Bone marrow (tissue), 2 donors: ENCODE results near the gene FAM186B.
A peak's percentile ranks its signal among the peaks of the same experiment; 100 is the strongest.

Source experiments
- DNase-seq, 2 donors: peaks; one replicate each; lab custom pipeline; 2025; lab: John Stamatoyannopoulos, UW

FAM186B gene

DNA sequence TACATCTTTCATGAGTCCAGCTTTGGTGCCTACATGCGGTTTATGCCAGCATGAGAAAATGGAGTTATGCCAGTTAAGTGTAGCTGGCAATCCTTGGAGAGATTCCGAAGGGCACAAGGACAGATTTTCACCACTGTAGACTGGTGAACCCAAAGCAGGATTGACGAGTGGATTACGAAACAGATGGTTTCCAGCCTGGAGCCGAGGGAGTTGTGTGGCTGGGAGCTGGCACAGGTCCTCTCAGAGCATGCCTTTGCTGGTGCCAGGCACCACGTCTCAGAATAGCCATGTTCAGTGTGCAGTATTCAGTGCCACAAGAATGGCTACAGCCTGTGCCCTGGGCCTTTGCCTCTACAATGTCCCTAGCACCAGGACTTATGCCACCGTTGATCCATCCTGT lies 53.4 kb downstream of the FAM186B start:
- DNase-seq: no peak

DNA sequence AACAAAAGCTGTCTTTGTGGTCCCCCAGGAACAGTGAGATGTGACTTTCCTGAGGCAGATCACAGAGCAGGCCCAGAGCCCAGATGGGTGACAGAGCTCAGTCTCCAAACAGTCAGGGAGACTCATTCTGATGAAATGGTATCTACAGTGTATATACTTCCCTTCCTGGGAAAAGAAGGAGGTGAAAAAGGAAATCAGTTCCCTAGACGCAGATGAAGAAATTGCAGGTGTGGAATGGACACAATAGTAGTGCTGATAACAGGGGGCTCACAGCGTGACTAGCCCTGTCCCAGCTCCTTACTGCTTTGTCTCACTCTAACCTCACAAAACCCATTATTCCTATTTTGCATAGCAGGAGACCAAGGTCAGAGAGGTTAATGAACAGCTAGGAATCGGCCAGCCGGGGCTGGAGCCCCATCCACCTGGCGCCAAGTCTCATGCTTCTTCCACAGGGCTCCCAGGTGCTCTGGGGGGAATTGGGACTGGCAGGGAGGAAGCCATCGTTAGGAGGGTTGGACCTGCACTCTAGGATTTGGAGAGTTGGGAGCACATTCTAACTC lies 54.7 kb downstream of the FAM186B start:
- no peak for DNase-seq

DNA sequence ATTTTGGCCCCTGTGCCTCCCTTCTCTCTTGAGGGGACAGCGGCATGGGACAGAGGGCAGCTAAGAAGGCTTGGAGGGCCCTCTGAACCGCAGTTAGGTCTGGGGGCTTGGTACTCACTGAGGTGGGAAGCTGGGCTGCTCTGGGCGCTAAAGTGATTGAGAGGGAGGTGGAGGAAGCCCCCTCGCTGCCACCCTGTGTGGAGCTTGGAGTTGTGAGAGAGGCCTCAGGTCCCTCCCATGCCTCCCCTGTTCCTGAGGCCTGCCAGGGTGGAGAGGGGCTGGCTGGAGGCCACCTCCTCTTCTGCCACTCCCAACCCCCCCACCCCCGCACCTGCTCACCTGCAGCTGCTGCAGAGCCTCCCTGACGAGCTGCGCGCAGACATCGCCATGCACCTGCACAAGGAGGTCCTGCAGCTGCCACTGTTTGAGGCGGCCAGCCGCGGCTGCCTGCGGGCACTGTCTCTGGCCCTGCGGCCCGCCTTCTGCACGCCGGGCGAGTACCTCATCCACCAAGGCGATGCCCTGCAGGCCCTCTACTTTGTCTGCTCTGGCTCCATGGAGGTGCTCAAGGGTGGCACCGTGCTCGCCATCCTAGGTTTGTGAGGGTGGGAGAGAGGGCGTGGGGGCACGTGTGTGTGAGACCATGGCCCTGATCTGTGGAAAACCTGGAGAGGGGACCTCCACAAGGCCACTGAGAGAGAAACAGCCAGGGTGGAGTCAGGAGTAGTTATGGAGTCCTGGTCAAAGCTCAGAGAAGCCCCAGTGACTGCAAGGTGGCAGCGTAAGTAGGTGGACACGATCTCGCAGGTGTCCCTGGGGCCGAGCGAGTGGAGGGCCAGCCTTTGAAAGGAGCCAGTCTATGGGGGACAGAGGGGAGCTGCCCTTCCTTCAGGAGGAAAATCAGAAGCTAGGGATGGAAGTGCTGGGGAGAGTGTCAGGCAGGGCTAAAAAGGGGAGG lies 55.4 kb downstream of the FAM186B start:
- no peak for DNase-seq

DNA sequence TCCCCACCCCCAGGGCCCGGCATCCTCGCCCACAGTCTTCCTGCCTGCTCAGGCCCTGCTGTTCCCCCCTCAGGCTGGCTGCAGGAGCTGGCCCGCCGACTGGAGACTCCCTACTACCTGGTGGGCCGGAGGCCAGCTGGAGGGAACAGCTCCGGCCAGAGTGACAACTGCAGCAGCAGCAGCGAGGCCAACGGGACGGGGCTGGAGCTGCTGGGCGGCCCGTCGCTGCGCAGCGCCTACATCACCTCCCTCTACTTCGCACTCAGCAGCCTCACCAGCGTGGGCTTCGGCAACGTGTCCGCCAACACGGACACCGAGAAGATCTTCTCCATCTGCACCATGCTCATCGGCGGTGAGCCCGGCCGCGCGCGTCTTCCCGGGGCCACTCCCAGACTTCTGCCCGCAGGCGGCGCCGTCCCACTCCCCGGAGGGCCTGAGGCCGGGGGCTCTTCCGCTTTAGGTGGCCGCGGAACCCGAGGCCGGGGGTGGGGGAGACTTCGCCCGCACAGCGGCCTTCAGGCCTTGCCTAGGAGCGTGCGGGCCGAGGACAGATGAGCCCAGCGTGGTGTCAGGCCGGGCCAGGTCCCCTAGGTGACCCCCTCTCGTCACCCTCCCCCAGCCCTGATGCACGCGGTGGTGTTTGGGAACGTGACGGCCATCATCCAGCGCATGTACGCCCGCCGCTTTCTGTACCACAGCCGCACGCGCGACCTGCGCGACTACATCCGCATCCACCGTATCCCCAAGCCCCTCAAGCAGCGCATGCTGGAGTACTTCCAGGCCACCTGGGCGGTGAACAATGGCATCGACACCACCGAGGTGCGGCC lies 56.4 kb downstream of the FAM186B start:
- no peak for DNase-seq

DNA sequence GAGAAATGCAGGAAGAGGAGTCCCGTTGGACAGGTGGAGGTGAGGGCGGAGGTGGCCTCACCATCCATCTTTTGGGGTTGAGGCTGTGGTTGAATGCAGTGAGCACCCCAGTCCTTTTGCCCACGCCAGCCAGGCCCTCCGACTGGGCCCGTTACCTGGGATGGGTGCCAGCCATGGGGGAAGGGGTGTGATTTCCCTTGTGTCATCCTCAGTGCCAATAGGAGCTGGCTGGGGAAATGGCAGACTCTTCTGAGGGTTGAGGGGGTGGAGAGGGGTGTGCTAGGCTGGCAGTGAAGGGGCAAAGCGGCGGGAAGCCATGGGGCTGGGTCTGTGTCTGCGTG lies 57.0 kb downstream of the FAM186B start:
- DNase-seq: no peak

DNA sequence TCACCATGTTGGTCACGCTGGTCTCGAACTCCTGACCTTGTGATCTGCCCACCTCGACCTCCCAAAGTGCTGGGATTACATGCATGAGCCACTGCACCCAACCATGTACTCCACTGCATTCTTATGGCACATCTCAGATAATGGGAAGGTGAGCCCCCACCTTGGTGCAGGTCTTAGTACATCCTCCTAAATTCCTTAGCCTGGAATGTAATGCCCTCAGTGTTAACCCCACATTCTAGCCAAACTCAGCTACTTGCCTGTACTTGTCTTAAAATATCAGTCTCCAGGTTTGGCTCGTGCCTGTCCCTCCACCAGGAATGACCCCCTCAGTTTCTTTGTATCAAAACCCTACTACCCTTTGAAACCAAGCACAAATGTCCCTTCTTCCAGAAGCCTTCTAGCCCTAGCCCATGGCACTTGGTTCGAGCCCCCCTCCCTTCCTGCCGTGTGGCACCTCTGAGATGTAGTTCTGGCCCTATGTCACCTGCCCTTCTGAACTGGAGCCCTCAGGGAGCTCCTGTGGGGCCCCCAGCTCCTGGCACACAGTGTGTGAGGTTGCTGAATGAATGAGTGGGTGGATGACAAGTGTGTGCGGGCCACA lies 58.2 kb downstream of the FAM186B start:
- DNase-seq: no peak

DNA sequence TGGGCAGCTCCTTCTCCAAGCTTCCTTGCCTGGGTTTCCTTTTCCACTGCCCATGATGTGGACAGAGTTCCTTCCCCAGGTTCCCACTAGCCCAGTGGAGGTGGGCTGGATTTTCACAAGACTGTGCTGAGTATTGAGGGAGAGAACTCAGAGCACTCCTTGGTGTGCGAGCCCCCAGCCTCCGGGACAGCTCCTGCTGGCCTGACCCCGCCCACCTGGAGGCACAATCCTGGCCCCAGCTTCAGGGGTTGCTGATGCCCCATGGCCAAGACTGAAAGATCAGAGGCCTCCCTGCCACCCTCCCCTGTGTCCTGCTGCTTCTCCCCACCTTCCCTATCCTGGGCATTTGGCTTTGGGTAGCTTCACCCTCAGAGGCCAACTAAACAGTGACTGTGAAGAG lies 59.0 kb downstream of the FAM186B start:
- DNase-seq: no peak

DNA sequence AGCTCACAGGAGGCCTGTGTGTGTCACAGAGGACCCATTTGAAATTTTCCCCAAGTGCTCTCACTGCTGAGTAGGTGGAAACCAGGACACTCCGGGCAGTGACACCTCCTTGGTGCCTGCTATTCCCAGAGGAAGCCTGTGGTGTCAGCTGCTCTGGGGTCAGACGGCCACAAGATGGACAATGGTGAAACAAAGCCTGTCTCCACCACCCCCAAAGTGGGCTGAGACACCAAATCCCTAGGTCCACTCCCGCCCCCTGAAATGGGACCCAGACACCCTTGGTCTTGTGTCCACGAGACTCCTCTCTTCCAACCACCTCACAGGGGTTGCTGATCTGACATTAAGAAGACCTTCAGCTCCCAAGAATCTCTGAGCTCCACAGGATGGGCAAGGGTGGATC lies 59.6 kb downstream of the FAM186B start:
- no peak for DNase-seq

DNA sequence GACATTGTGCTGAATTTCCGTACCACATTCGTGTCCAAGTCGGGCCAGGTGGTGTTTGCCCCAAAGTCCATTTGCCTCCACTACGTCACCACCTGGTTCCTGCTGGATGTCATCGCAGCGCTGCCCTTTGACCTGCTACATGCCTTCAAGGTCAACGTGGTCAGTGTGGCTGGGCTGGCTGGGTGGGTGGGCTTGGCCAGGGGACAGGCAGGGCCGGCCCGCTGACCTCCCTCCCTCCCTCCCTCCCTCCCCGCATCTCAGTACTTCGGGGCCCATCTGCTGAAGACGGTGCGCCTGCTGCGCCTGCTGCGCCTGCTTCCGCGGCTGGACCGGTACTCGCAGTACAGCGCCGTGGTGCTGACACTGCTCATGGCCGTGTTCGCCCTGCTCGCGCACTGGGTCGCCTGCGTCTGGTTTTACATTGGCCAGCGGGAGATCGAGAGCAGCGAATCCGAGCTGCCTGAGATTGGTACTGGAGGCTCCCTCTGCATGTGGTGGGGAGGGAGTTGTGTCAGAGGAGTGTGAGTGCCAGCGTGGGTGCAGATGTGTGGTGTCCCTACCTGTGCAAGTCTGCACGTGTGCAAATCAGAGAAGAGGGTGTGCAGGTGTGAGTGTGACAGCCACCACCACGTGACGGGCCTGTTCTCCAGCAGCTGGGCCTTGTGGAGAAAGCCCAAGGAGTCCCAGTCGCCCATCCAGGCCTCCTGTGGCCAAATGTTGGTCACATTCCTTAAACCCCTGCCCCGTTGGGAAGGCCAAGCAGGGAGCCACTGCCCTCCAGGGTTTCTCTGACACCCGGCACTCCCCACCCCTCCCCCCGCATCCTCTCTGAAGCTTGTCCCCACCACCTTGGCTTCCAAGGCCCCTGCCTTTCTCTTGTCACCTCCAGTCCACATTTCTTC lies 61.3 kb downstream of the FAM186B start:
- no peak for DNase-seq

DNA sequence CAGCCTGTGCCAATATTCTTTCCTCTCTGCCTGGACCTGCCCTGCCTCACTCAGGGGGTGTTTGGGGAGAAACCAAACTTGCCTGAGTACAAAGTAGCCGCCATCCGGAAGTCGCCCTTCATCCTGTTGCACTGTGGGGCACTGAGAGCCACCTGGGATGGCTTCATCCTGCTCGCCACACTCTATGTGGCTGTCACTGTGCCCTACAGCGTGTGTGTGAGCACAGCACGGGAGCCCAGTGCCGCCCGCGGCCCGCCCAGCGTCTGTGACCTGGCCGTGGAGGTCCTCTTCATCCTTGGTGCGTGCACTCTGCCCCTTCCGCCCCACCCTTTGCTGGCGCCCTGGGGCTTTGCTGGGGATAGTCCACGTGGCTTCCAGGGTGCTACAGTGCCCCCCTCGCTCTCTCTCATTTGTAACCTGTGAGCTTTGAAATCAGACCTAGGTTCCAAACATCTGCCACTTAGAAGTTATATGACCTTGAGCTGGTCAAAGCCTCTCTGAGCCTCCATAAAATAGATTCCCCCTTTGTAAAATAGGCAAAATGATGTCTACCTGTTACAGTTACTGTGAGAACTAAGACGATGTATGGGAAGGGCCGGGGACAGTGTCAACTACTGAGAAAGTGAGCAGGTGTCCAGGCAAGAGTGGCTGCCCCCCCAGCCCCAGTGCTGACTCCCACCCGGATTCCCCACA lies 62.1 kb downstream of the FAM186B start:
- DNase-seq: no peak

DNA sequence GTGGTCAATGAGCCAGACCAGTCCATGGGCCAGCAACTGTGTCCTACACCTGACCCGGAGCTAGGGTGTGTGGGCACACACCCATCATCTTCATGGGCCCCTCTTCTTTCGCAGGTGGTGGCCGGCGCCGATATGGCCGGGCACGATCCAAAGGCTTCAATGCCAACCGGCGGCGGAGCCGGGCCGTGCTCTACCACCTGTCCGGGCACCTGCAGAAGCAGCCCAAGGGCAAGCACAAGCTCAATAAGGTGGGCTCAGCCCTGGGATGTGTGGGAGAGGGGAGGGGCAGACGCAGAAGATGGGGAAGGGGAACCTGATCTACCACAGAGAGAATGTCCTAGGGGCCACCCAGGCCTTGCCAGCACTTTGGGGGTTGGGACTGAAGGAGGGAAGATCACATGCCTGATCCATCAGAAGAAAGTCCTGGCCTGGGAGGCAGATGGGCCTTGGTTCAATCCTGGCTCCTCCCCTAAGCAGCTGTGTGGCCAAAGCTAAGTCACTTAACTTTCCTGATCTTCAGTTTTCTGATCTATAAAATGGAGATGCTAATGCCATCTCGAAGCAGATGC lies 62.8 kb downstream of the FAM186B start:
- no peak for DNase-seq

DNA sequence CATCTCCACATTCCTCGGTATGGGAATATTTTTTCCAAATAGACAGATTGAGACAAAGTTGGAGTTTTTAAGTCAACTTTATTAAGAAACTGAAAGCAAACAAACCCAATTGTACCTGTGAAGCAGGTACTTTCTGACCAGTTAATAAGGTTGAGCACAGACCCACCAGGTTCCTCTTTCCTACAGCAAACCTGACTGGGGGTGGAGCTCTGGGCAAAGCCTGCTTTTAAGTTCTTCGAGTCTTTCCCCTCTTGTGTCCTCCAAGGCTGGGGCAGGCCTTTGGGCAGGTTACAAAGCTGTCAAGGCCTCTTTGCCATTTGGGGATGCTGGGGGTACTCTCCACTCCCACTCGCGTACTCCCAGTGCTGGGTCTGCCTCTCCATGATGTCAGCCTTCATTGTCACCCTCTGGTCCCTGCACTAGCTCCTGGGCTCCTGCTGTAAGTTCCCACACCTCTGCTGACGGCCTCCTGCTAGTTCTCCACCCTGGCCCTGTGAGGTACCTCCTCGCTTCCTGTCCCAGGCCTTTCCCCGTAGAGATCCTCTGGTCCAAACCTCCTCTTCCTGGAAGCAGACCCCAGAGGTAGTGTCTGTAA lies 63.4 kb downstream of the FAM186B start:
- no peak for DNase-seq

DNA sequence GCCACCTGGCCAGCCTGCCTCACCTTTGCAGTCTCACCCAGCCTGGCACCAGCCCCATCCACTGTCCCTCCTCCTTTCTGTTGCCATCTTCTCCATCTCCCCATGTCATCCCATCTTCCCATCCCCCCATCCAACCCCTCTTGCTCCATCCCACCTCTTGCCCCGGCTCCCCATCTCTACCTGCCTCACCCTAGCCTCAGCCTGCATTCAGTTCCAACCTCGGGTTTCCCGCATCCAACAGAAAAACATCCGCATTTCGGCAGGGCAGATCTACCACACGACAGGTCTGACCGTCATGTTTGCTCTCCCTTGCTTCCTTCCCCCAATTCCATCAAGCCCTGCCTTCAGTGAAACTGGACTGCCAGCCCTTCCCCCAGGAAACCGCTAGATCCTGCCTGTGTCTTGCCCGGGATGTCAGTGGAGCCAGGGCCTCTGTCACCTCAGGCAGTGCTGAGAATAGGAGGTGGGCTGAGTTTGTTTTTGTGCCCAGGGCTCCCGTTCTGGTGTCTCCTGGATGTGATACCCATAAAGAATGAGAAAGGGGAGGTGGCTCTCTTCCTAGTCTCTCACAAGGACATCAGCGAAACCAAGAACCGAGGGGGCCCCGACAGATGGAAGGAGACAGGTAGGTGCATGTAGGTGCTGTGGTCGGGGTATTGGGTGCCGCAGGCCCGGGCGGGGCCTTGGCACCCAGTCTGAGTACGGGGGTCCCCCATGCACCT lies 64.1 kb downstream of the FAM186B start:
- DNase-seq: no peak

DNA sequence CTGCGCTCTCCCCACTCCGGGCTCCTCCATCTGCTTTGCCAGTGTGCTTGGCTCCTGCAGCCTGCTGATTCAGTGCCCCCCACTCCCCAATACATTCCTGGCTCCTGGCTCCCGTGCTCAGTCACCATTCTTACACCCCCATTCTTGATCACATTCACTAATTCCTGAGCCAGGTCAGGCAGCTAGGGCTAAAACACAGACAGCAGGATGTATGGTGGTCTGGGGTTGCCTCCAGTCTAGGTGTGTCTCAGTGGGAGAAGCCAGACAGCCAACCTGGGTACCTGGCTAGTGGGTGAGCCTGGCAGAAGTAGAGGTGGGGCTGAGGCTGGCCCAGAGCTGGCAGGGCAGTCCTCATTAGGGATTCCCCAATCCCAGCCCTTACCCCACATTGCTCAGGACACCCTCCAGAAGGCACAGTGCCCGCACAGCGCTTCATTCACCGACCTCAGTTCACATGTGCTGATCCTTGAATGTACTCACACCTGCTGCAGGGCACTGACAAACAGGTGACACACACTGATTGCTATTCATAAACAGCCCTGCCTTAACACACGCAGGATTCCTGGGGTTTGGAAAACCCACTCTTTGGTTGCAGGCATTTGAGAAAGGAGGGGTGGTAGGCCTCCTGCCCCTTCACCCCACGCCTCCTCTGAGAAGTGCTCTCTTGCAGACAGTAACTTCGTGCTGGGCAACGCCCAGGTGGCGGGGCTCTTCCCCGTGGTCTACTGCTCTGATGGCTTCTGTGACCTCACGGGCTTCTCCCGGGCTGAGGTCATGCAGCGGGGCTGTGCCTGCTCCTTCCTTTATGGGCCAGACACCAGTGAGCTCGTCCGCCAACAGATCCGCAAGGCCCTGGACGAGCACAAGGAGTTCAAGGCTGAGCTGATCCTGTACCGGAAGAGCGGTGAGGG lies 65.0 kb downstream of the FAM186B start:
- DNase-seq: no peak

DNA sequence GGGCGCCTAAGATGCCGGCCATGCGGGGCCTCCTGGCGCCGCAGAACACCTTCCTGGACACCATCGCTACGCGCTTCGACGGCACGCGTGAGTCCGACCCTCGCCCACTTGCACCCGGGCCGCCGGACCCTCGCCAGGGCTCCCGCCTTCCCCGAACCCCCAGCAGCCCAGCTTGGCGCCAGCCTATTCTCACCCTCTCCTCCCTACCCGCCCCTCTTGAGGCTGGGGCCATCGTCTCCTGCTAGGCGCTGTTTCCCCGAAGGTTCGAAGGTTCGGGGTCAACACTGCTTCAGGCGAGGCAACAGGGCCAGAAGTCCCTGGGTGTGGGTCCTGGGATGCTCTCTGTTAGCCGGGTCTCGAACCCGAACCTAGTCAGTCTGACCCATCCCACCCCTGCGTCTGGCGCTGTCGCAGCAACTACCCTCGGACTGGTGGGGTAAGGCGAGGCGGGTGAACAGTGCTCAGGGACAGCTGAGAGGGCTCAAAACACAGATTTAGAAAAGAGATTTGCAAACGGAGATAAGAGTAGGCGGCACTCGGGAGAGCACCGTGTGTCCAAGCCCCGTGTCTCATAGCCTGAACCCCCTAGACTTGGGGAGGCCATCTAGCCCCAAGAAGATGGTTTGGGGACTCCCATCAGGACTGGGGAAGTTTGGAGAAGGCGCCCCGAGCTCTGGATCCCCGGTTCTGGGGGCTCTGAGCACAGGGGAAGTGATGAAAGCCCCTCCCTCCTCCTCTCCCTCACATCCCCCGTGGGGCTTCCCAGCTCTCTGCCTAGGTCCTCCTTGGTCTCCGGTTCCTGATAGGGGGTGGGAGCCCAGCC lies 65.8 kb downstream of the FAM186B start:
- DNase-seq: no peak

DNA sequence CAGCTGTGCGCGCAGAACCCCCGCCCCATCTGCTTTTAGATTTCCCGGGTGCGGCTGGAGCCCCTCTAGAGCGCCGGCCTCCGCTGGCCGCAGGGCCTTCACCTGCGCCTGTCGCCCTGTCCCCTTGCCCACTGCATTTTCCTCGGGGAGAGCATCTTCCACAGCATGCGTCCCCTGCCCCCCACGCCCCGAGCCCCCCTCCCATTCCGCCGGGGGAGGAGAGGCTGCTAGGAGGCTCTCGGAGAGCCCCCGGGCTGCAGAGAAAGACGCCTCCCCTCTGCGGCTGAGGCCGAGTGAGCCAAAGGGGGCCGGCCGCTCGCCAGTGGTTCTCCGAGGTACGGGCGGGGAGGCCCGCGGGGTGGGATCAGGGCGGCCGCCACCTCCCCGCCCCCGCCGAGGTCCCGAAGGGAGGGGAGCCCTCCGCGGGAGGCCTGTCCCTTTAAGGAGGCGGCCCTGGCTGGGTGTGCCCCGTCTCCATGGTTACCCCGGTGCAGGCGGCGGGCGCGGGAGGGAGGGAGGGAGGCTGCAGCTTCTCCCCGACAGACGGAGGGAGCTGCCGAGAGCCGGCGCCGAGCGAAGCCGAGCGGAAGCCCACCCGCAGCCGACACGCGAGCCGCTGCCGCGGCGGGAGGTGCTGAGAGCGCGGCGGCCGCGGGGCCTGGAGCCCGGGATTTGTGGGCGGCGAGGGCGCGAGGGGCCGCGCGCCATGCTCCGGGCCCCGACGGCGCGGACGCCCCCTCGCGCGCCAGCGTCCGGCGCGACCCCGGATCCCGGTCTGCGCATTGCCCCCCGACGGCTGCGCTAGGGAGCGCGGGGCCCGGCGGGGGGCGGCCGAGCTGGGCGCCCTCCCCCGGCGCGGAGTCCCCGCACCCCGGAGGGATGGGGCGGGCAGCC lies 66.7 kb downstream of the FAM186B start, which contains the start of gene KCNH3:
Gene KCNH3 (plus strand): TSS at position 521 of the 894 bp plus-strand sequence. CDS start 387 bp downstream, outside the sequence.
- DNase-seq: peak; percentile 25 to 49
